HepG2 (cell line): Measurements from ENCODE around the gene LDLRAD3. TPM values are rescaled to one million over a fixed set of nuclear protein-coding genes. Genes with fewer than 3 reads are reported as not detected.

Source experiments
- FOXO4 ChIP-seq: sonication (generic); formaldehyde crosslinking; conservative IDR thresholded peaks from 2 replicates; pipeline ENCODE4 v1.8.1; 2023; ENCODE audit warnings: missing genetic modification reagents
- GABPB1 ChIP-seq: IDR thresholded peaks from 2 replicates; pipeline ENCODE4 v1.6.1; 2016; ENCODE audit warnings: mild to moderate bottlenecking, missing genetic modification reagents, moderate library complexity, missing compliant biosample characterization
- MYC ChIP-seq: sonication (generic); formaldehyde crosslinking; IDR thresholded peaks from 2 replicates; pipeline ENCODE4 v1.9.0; 2021; ENCODE audit warnings: missing genetic modification reagents, borderline replicate concordance
- NFRKB ChIP-seq: fragments of 450-650 bp; IDR thresholded peaks from 2 replicates; pipeline ENCODE4 v1.6.1; 2017
- RBAK ChIP-seq: sonication (generic); formaldehyde crosslinking; IDR thresholded peaks from 2 replicates; pipeline ENCODE4 v1.5.1; 2020; ENCODE audit warnings: mild to moderate bottlenecking, missing genetic modification reagents
- RBFOX2 ChIP-seq: fragments of 200-400 bp; formaldehyde crosslinking; IDR thresholded peaks from 2 replicates; pipeline ENCODE4 v1.6.1; 2017; ENCODE audit warnings: low read depth, mild to moderate bottlenecking, low read length
- SAP130 ChIP-seq: IDR thresholded peaks from 2 replicates; pipeline ENCODE4 v1.6.1; 2016; ENCODE audit warnings: low read depth
- SETDB1 ChIP-seq: sonication (generic); formaldehyde crosslinking; IDR thresholded peaks from 2 replicates; pipeline ENCODE4 v1.5.1; 2020; ENCODE audit warnings: missing genetic modification reagents, mild to moderate bottlenecking, borderline replicate concordance
- ZBTB33 ChIP-seq: sonication (generic); formaldehyde crosslinking; IDR thresholded peaks from 2 replicates; pipeline ENCODE4 v1.4.0; 2020; ENCODE audit warnings: missing genetic modification reagents
- ZBTB37 ChIP-seq: sonication (generic); formaldehyde crosslinking; IDR thresholded peaks from 2 replicates; pipeline ENCODE4 v1.4.0; 2020; ENCODE audit warnings: mild to moderate bottlenecking, missing genetic modification reagents
- ZNF292 ChIP-seq: sonication (generic); formaldehyde crosslinking; IDR thresholded peaks from 2 replicates; pipeline ENCODE4 v1.8.1; 2022; ENCODE audit warnings: mild to moderate bottlenecking, low read depth, missing genetic modification reagents, borderline replicate concordance
- ZNF646 ChIP-seq: sonication (generic); formaldehyde crosslinking; IDR thresholded peaks from 2 replicates; pipeline ENCODE4 v1.9.0; 2021; ENCODE audit warnings: mild to moderate bottlenecking, missing genetic modification reagents
- ZNF7 ChIP-seq: IDR thresholded peaks from 2 replicates; pipeline ENCODE4 v1.6.1; 2016; ENCODE audit warnings: missing biosample characterization, missing genetic modification reagents
- ZSCAN31 ChIP-seq: sonication (generic); formaldehyde crosslinking; IDR thresholded peaks from 2 replicates; pipeline ENCODE4 v1.5.0; 2020; ENCODE audit warnings: low read depth, mild to moderate bottlenecking, missing genetic modification reagents
- polyA plus RNA-seq, 8 experiments: library from polyadenylated mRNA; depleted of rRNA in 3 of 8; stranded (reverse) in 7 of 8; unstranded in 1 of 8; fragments of >200 nt; fragmentation: Illumina TruSeq in 4 of 8; extraction: Trizol in 4 of 8; gene quantifications; 2 replicates each; pipeline versions ENCODE4 v1.2.1 to v1.2.3, GENCODE V29; 2011 to 2016; ENCODE audit warnings: low read depth in 4 of 8, missing spikeins in 1 of 8, mixed read lengths in 1 of 8; ENCODE audit not compliant: insufficient read depth in 1 of 8
- total RNA-seq, 5 experiments: library from RNA; depleted of rRNA; stranded (reverse); fragments of >200 nt; fragmentation: Illumina TruSeq; extraction: Trizol; gene quantifications; 2 replicates each; pipeline ENCODE4 v1.2.3, GENCODE V29; 2016; ENCODE audit warnings: low read depth in 1 of 5

LDLRAD3 gene
- total and polyA plus RNA-seq, 2 of the 13 experiments (the other 11 are each of a cell fraction or from before 2014, with no cell fraction given), result 0.50 to 0.60 TPM

GRCh38 chr11:35943713-35944502, at the start of gene LDLRAD3 (continued):
- TF ChIP-seq FOXO4 (CRISPR knock-in tag) (no peak), ZBTB33 (CRISPR knock-in tag) (no peak), RBFOX2 (0 out of 2 replicates have a peak, but pooled peaks have one; percentile 23), ZNF646 (CRISPR knock-in tag) (0 out of 2 replicates have a peak, but pooled peaks have one; percentile 18), ZNF7 (no peak), SAP130 (no peak), ZNF292 (no peak), NFRKB (no peak), SETDB1 (no peak), ZSCAN31 (CRISPR knock-in tag) (no peak), ZBTB37 (CRISPR knock-in tag) (no peak), MYC (peak; percentile 24; the same call in 1 of the 2 replicates), RBAK (CRISPR knock-in tag) (no peak), GABPB1 (peak; percentile 7; the same call in 1 of the 2 replicates)
